Activated naive CD4-positive, alpha-beta T cell treated with anti-CD3 and anti-CD28 coated beads, Interleukin-2, amount 50 U/mL, for 72 hours (primary cell): ENCODE measurements around the gene SAAL1. TPM values are rescaled to one million over a fixed set of nuclear protein-coding genes. Genes with fewer than 3 reads are reported as not detected.

Experiments
- ATAC-seq, 2 donors: fragments of 150-1000 bp; cut with Tn5 transposase; 2 replicates each; pipeline ENCODE4 v1.10.0; 2021; ENCODE audit warnings: mild to moderate bottlenecking in 2 of 2, moderate library complexity in 2 of 2
- DNase-seq, 2 donors: peaks; one replicate each; pipeline ENCODE4 v3.0.0; 2021 to 2022; ENCODE audit warnings: low spot score in 2 of 2
- H3K27ac Mint-ChIP-seq, 2 donors: one replicate each; pipeline ENCODE4 v1.8.0; 2022; ENCODE audit warnings: mild to moderate bottlenecking in 2 of 2, mixed read lengths in 2 of 2
- H3K36me3 Mint-ChIP-seq, 2 donors: one replicate each; pipeline ENCODE4 v1.8.0; 2022; ENCODE audit warnings: mixed read lengths in 2 of 2
- H3K9me3 Mint-ChIP-seq, 2 donors: one replicate each; pipeline ENCODE4 v1.8.0; 2022; ENCODE audit warnings: mixed read lengths in 2 of 2
- total RNA-seq, 2 donors: library from RNA; stranded (reverse); gene quantifications; one replicate each; pipeline ENCODE4 v1.2.3, GENCODE V29; 2022

Gene SAAL1
- total RNA-seq, 2 donors from 2014 or later, result 22.0 to 33.9 TPM

DNA sequence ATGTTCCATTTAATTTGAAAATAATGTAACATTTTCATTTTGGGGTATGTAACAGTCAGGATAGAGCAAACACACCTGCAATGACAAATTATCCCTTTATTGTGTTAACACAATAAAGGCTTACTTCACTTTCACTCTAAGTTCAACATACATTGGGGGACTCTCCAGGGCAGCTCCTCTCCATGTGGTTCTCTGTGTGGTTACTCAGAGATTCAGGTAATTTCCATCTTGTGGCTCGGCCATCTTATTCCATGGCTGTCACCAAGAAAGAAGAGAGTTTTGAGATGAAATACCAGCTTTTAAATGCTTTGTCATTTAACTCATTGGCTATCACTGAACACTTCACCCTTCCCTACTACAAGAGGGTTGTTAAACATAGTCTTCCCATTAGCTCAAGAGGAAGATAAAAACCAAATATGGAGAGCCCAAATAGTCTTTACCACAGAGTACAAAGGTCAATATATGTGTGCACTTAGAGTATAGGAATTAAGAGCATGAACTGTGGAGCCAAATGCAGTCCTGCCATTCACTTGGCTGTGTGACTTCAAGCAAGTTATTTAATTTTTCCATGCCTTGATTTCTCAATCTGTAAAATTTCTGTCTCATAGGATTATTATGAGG, 49.2 kb downstream of the SAAL1 start:
- Mint-ChIP-seq H3K27ac (no peak overlapping the region), H3K9me3 (no peaks in the 10 kb centered on the region), H3K36me3 (no peaks in the 10 kb centered on the region)
- DNase-seq (no peak), ATAC-seq (no peak)

DNA sequence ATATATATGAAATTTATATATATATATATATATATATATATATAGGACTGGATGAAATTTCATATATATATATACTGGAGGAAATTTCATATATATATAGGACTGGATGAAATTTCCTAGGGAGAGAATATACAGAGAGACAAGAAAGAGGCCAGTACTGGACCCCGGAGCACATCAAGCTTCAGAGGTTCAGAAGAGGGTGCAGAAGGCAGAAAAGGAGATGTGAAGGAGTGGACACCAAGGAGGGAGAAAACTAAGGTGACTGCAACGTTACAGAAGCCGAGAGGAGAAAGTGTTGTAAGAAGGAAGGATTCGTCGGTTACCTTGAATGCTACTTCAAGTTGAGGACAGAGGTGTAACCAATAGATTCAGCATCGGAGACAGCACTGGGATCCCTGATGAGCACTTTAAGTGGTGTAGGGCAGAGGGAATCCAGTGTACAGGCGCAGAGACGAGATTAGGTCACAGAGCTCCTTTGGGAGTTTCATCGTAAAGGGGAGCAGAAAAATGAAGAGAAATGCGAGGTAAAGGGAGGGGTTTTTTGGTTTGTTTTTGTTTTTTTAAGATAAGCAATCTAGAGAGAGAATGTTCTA, 51.3 kb downstream of the SAAL1 start:
- Mint-ChIP-seq H3K36me3 (no peaks in the 10 kb centered on the region), H3K27ac (no peak overlapping the region), H3K9me3 (no peaks in the 10 kb centered on the region)
- peak in 1 of 2 donors; percentile 72 for ATAC-seq
- no peak for DNase-seq

DNA sequence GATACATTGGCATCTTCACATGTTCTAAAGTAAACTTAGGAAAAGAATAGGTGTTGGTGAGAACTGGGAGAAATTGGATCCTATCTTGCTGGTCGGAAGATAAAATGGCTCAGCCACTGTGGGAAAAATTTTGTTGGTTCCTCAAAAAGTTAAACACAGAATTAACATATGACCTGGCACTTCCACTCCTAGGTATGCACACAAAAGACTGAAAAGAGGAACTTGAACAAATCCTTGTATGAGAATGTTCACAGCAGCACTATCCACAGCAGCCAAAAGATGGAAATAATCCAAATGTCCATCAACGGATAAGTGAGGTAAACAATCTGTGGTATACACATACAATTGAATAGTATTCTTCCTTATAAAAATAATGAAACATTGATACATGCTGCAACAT, 55.0 kb downstream of the SAAL1 start:
- ATAC-seq, result no peak
- no peaks in the 10 kb centered on the region for H3K9me3 Mint-ChIP-seq

DNA sequence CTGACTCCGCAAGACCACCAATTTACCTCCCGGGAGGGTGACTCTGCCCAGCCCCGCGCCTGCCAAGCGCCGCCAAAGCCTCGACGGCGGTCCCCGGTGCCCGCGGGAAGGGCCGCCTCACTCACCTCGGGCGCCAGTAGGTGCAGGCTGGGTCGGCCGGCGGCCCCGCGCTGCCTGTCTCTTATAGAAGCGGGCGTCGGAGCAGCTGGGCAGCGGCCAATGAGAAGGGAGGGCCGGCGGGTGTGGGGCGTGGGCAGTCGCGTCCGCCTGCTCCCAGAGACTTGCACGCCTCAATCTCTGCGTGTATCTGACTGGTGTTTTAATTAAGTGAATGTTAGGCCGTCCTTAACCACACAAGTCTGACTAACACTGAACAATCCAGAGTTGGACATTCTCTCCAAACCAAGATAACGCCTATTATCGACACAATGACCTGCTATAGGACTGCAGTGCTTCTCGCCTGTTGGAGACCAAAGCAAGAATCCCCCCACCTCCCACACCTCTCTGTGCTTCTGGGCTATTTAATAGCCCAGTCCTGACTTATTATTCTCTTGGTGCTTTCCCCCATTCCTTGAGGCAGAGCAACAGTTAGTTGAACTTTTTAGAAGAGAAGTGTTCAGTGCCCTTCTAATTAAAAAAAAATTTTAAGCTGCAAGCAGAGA, 59.6 kb downstream of the SAAL1 start, which contains the start of gene TPH1:
TSS of gene TPH1 (minus strand) at position 154 of the 662 bp plus-strand sequence. CDS start 5,507 bp downstream, outside the sequence.
- ATAC-seq, result no peak
- Mint-ChIP-seq H3K27ac (no peak within 1 kb of the TSS), H3K9me3 (no peaks in the 10 kb centered on the region), H3K36me3 (peaks cover 0 to 13% of the 10 kb centered on the region in 2 donors)
- no peak for DNase-seq

More for the DNA sequence above, 55.0 kb downstream of the SAAL1 start:
- Mint-ChIP-seq H3K27ac (no peak overlapping the region), H3K36me3 (peaks cover 0 to 13% of the 10 kb centered on the region in 2 donors)
- no peak for DNase-seq

DNA sequence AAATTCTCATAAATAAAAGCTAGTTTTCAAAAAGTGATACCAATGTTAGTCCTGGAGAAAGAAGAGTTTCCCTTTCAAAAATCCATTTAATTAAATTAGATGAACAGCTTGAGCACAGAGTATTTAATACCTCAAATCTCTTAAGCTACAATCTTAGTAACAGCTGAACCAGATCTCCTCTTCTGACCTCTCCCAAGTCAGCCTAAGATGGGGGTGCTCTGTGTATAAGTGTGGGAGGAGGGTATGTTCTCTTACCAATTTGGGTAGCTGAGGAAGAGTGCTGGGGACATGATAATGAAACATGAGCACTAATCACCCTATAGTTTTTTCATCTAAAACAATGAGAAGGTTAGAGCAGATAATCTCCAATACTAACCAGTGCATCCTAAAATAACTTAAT, 69.4 kb downstream of the SAAL1 start:
- ATAC-seq, result no peak

More for the DNA sequence above, 69.4 kb downstream of the SAAL1 start:
- Mint-ChIP-seq H3K36me3 (no peaks in the 10 kb centered on the region), H3K9me3 (no peaks in the 10 kb centered on the region), H3K27ac (no peak overlapping the region)
- DNase-seq, result no peak

Other genes starting within 250 kb of the SAAL1 start
- gene SERGEF, start 93.0 kb downstream of the SAAL1 start, total RNA-seq, result 10 to 100 TPM; 42.7 to 62.9 TPM
- gene TPH1, start 59.8 kb downstream of the SAAL1 start, total RNA-seq, result under 1 TPM; 0.05 to 0.43 TPM
- gene MRGPRX3, start 26.5 kb upstream of the SAAL1 start, total RNA-seq, result not detected
- not detected for gene MRGPRX4, start 66.8 kb upstream of the SAAL1 start, total RNA-seq
- gene SAA4, start 130.7 kb upstream of the SAAL1 start, total RNA-seq, result not detected
- not detected for gene SAA2, start 142.6 kb upstream of the SAAL1 start, total RNA-seq
- gene SAA1, start 160.2 kb upstream of the SAAL1 start, total RNA-seq, result not detected
- gene HPS5, start 216.1 kb upstream of the SAAL1 start, total RNA-seq, result 10 to 100 TPM; 17.9 to 26.8 TPM
- 10 to 100 TPM; 36.1 to 53.6 TPM for gene GTF2H1, start 216.5 kb upstream of the SAAL1 start, total RNA-seq